Glutamatergic neuron (in vitro differentiated cells): Measurements from ENCODE around the gene RAB1A. TPM values are rescaled to one million over a fixed set of nuclear protein-coding genes. Genes with fewer than 3 reads are reported as not detected.

Source experiments
- DNase-seq: peaks from one replicate; pipeline ENCODE4 v3.0.0; 2022
- H3K27ac Mint-ChIP-seq: one replicate; pipeline ENCODE4 v1.8.0; 2020; ENCODE audit warnings: mild to moderate bottlenecking, mixed read lengths, inconsistent platforms; ENCODE audit not compliant: unreplicated experiment
- H3K27me3 Mint-ChIP-seq: one replicate; pipeline ENCODE4 v1.8.0; 2020; ENCODE audit warnings: mild to moderate bottlenecking, moderate library complexity, mixed read lengths, inconsistent platforms; ENCODE audit not compliant: unreplicated experiment
- H3K36me3 Mint-ChIP-seq: one replicate; pipeline ENCODE4 v1.8.0; 2020; ENCODE audit warnings: mild to moderate bottlenecking, mixed read lengths, inconsistent platforms; ENCODE audit not compliant: unreplicated experiment
- H3K4me1 Mint-ChIP-seq: one replicate; pipeline ENCODE4 v1.8.0; 2020; ENCODE audit warnings: mild to moderate bottlenecking, low read depth, mixed read lengths, inconsistent platforms; ENCODE audit not compliant: unreplicated experiment
- H3K4me3 Mint-ChIP-seq: one replicate; pipeline ENCODE4 v1.8.0; 2020; ENCODE audit warnings: mild to moderate bottlenecking, mixed read lengths, inconsistent platforms; ENCODE audit not compliant: unreplicated experiment
- H3K9me3 Mint-ChIP-seq: one replicate; pipeline ENCODE4 v1.8.0; 2020; ENCODE audit warnings: mild to moderate bottlenecking, moderate library complexity, mixed read lengths, inconsistent platforms; ENCODE audit not compliant: unreplicated experiment
- CTCF ChIP-seq: fragments of 200-600 bp; sonication (generic); IDR thresholded peaks from one replicate; pipeline ENCODE4 v1.5.0; 2021; ENCODE audit not compliant: partially characterized antibody, unreplicated experiment
- total RNA-seq: library from RNA; stranded (reverse); fragmentation: NEBNext Ultra II Directional; extraction: Animal tissue kit (Norgen Biotek cat#: 25700); gene quantifications from one replicate; pipeline ENCODE4 v1.2.1, GENCODE V29; 2021; ENCODE audit not compliant: unreplicated experiment

RAB1A gene
- total RNA-seq, 1 donor from 2014 or later = 161 TPM

- Mint-ChIP-seq H3K36me3 (peaks cover 5% of the 10 kb centered on the region), H3K9me3 (peaks cover 3% of the 10 kb centered on the region), H3K27ac (no peak overlapping the region), H3K4me3 (no peak overlapping the region), H3K4me1 (no peaks in the 10 kb centered on the region), H3K27me3 (no peaks in the 10 kb centered on the region)
- DNase-seq = no peak
- TF ChIP-seq CTCF = no peak
Observed at GRCh38 chr2:65096948-65097347, 33.0 kb downstream of the RAB1A start.

- Mint-ChIP-seq H3K9me3 (peaks cover 2% of the 10 kb centered on the region), H3K4me3 (no peak overlapping the region), H3K4me1 (peaks cover 8% of the 10 kb centered on the region), H3K36me3 (peaks cover 5% of the 10 kb centered on the region), H3K27me3 (no peaks in the 10 kb centered on the region), H3K27ac (no peak overlapping the region)
- TF ChIP-seq CTCF = no peak
- DNase-seq = no peak
Observed at GRCh38 chr2:65093211-65093610, 36.7 kb downstream of the RAB1A start.

GRCh38 chr2:65092791-65093190, 37.1 kb downstream of the RAB1A start:
- TF ChIP-seq CTCF = no peak
- Mint-ChIP-seq H3K9me3 (peaks cover 3% of the 10 kb centered on the region), H3K27ac (no peak overlapping the region), H3K4me3 (no peak overlapping the region), H3K36me3 (peaks cover 5% of the 10 kb centered on the region), H3K4me1 (peaks cover 8% of the 10 kb centered on the region), H3K27me3 (peaks cover 2% of the 10 kb centered on the region)
- no peak for DNase-seq

GRCh38 chr2:65085148-65085547, 44.8 kb downstream of the RAB1A start:
- peaks cover 12% of the 10 kb centered on the region for H3K9me3 Mint-ChIP-seq
- DNase-seq = no peak
- H3K27me3 Mint-ChIP-seq = peaks cover 12% of the 10 kb centered on the region
- no peak overlapping the region for H3K27ac Mint-ChIP-seq
- H3K4me1 Mint-ChIP-seq = peaks cover 8% of the 10 kb centered on the region
- TF ChIP-seq CTCF = no peak
- no peak overlapping the region for H3K4me3 Mint-ChIP-seq
- no peaks in the 10 kb centered on the region for H3K36me3 Mint-ChIP-seq

- peaks cover 10% of the 10 kb centered on the region for H3K27me3 Mint-ChIP-seq
- H3K27ac Mint-ChIP-seq = peak overlapping the region; percentile 39
- DNase-seq = no peak
- peaks cover 2% of the 10 kb centered on the region for H3K4me1 Mint-ChIP-seq
- H3K36me3 Mint-ChIP-seq = no peaks in the 10 kb centered on the region
- no peak for TF ChIP-seq CTCF
- H3K4me3 Mint-ChIP-seq = no peak overlapping the region
- H3K9me3 Mint-ChIP-seq = peaks cover 12% of the 10 kb centered on the region
Observed at GRCh38 chr2:65081232-65081685, 48.6 kb downstream of the RAB1A start.
